ENCODE measurements around the gene ADGRF1. TPM values are rescaled to one million over a fixed set of nuclear protein-coding genes. Genes with fewer than 3 reads are reported as not detected.

Gene ADGRF1
- total RNA-seq, 1 experiment from 2014 or later, result 104 TPM

- H4K20me1 ChIP-seq (ENCODE audit: low read length), result no peaks in the 10 kb centered on the region
- H3K79me2 ChIP-seq (ENCODE audit: low read length), result no peaks in the 10 kb centered on the region
- intact Hi-C loops (cut with micrococcal nuclease), result no loop called here
- no peak overlapping the region for H3K9ac ChIP-seq (ENCODE audit: low read length)
- H3K27ac ChIP-seq (ENCODE audit: low read length), result no peak overlapping the region
- DNase-seq, result no peak
- TF ChIP-seq, protein P1, sequence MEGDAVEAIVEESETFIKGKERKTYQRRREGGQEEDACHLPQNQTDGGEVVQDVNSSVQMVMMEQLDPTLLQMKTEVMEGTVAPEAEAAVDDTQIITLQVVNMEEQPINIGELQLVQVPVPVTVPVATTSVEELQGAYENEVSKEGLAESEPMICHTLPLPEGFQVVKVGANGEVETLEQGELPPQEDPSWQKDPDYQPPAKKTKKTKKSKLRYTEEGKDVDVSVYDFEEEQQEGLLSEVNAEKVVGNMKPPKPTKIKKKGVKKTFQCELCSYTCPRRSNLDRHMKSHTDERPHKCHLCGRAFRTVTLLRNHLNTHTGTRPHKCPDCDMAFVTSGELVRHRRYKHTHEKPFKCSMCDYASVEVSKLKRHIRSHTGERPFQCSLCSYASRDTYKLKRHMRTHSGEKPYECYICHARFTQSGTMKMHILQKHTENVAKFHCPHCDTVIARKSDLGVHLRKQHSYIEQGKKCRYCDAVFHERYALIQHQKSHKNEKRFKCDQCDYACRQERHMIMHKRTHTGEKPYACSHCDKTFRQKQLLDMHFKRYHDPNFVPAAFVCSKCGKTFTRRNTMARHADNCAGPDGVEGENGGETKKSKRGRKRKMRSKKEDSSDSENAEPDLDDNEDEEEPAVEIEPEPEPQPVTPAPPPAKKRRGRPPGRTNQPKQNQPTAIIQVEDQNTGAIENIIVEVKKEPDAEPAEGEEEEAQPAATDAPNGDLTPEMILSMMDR (conservative IDR thresholded peaks at IDR 0.05; ENCODE audit: low read depth, low read length), result no peak
- TF ChIP-seq EZH2phosphoT487 (IDR thresholded peaks at IDR 0.05; ENCODE audit: borderline replicate concordance, low read length) (no peak), EZH2 (IDR thresholded peaks at IDR 0.05; ENCODE audit: low read length, unreplicated experiment) (no peak)
- no peaks in the 10 kb centered on the region for H3K27me3 ChIP-seq (ENCODE audit: low read length)
- H3K36me3 ChIP-seq (ENCODE audit: low read depth, low read length), result peaks cover 81% of the 10 kb centered on the region
- H3K9me3 ChIP-seq (ENCODE audit: low read length), result no peaks in the 10 kb centered on the region
- ChIA-PET CTCF (no interaction called here), POLR2A (ENCODE audit: unreplicated experiment) (no interaction called here)
- H3K4me2 ChIP-seq (ENCODE audit: low read length), result no peak overlapping the region
- no peaks in the 10 kb centered on the region for H3K9me2 ChIP-seq (replicated peaks; ENCODE audit: low read length)
- no peaks in the 10 kb centered on the region for H3F3A ChIP-seq (ENCODE audit: low read length, unreplicated experiment)
- no peaks in the 10 kb centered on the region for H3K4me1 ChIP-seq (ENCODE audit: insufficient read depth, low read length)
- no peak overlapping the region for H2AFZ ChIP-seq (ENCODE audit: low read length)
- 0 out of 2 replicates have a peak, but pooled peaks have one; percentile 10 for ATAC-seq
- no TSS peak for BruUV-seq (replicated peaks)
- no peak overlapping the region for H3K4me3 ChIP-seq (ENCODE audit: low read length)
Measured at GRCh38 chr6:47014401-47014800, 27.7 kb downstream of the ADGRF1 start.

GRCh38 chr6:47009583-47009982, 32.5 kb downstream of the ADGRF1 start:
- Histone ChIP-seq H3K79me2 (ENCODE audit: low read length) (no peaks in the 10 kb centered on the region), H3K4me3 (ENCODE audit: low read length) (no peak overlapping the region), H3K4me1 (ENCODE audit: insufficient read depth, low read length) (no peaks in the 10 kb centered on the region), H3K36me3 (ENCODE audit: low read depth, low read length) (peaks cover 62% of the 10 kb centered on the region), H3K9me3 (ENCODE audit: low read length) (no peaks in the 10 kb centered on the region), H3K27ac (ENCODE audit: low read length) (no peak overlapping the region), H3K9ac (ENCODE audit: low read length) (no peak overlapping the region), H2AFZ (ENCODE audit: low read length) (no peak overlapping the region), H3K4me2 (ENCODE audit: low read length) (no peak overlapping the region), H3K9me2 (replicated peaks; ENCODE audit: low read length) (no peaks in the 10 kb centered on the region), H4K20me1 (ENCODE audit: low read length) (no peaks in the 10 kb centered on the region), H3F3A (ENCODE audit: low read length, unreplicated experiment) (no peaks in the 10 kb centered on the region), H3K27me3 (ENCODE audit: low read length) (no peaks in the 10 kb centered on the region)
- CTCF ChIA-PET, result no interaction called here
- POLR2A ChIA-PET (ENCODE audit: unreplicated experiment), result no interaction called here
- BruUV-seq (replicated peaks), result TSS peak; percentile 15
- no peak for ATAC-seq
- TF ChIP-seq EZH2 (IDR thresholded peaks at IDR 0.05; ENCODE audit: low read length, unreplicated experiment) (no peak), EZH2phosphoT487 (IDR thresholded peaks at IDR 0.05; ENCODE audit: borderline replicate concordance, low read length) (no peak)
- TF ChIP-seq, protein P1 (conservative IDR thresholded peaks at IDR 0.05; ENCODE audit: low read depth, low read length), result peak; percentile 36; the same call in 1 of the 2 replicates
- no peak for DNase-seq
- intact Hi-C loops (cut with micrococcal nuclease), result no loop called here

DNA sequence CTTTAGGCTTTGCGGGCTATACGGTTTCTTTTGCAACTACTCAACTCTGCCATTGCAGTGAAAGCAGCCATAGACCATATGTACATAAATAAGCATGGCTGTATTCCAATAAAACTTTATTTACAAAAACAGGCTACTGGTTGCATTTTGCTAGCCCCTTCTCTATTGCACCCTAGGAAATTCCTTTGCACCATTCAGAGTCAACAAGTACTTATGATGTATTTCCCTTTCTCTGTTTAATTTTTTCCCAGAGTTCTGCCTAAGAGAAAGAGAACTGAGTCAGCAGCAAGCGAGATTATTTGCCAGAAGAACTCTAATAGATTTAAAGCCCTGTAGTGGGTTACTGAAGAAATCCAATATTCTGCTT, 33.8 kb downstream of the ADGRF1 start:
- intact Hi-C loops (cut with micrococcal nuclease), result no loop called here
- Histone ChIP-seq H3K79me2 (ENCODE audit: low read length) (no peaks in the 10 kb centered on the region), H3K36me3 (ENCODE audit: low read depth, low read length) (peaks cover 50% of the 10 kb centered on the region), H3K9ac (ENCODE audit: low read length) (no peak overlapping the region), H4K20me1 (ENCODE audit: low read length) (no peaks in the 10 kb centered on the region), H3F3A (ENCODE audit: low read length, unreplicated experiment) (no peaks in the 10 kb centered on the region), H3K4me1 (ENCODE audit: insufficient read depth, low read length) (no peaks in the 10 kb centered on the region), H3K4me3 (ENCODE audit: low read length) (no peak overlapping the region), H2AFZ (ENCODE audit: low read length) (no peak overlapping the region), H3K9me2 (replicated peaks; ENCODE audit: low read length) (no peaks in the 10 kb centered on the region), H3K4me2 (ENCODE audit: low read length) (no peak overlapping the region), H3K9me3 (ENCODE audit: low read length) (no peaks in the 10 kb centered on the region), H3K27ac (ENCODE audit: low read length) (no peak overlapping the region), H3K27me3 (ENCODE audit: low read length) (no peaks in the 10 kb centered on the region)
- ChIA-PET CTCF (no interaction called here), POLR2A (ENCODE audit: unreplicated experiment) (no interaction called here)
- no peak for DNase-seq
- TF ChIP-seq EZH2 (IDR thresholded peaks at IDR 0.05; ENCODE audit: low read length, unreplicated experiment) (no peak), EZH2phosphoT487 (IDR thresholded peaks at IDR 0.05; ENCODE audit: borderline replicate concordance, low read length) (no peak)
- TF ChIP-seq, protein P1 (conservative IDR thresholded peaks at IDR 0.05; ENCODE audit: low read depth, low read length), result no peak
- ATAC-seq, result no peak
- BruUV-seq (replicated peaks), result no TSS peak

All from PC-3 (cell line).